HG03521 (cell line): Measurements from ENCODE around the gene EHMT1.
A peak's percentile ranks its signal among the peaks of the same experiment; 100 is the strongest.
"Not testable (repeated sequence)": the region's sequence is repeated elsewhere in the genome, so short reads cannot be mapped to it uniquely, and the experiment has no call there.

ENCODE experiments used
- ATAC-seq: cut with Tn5 transposase; IDR thresholded peaks from one replicate; pipeline ENCODE4 v1.9.1; 2021; ENCODE audit warnings: mild to moderate bottlenecking, moderate library complexity; ENCODE audit not compliant: unreplicated experiment

Gene EHMT1

DNA sequence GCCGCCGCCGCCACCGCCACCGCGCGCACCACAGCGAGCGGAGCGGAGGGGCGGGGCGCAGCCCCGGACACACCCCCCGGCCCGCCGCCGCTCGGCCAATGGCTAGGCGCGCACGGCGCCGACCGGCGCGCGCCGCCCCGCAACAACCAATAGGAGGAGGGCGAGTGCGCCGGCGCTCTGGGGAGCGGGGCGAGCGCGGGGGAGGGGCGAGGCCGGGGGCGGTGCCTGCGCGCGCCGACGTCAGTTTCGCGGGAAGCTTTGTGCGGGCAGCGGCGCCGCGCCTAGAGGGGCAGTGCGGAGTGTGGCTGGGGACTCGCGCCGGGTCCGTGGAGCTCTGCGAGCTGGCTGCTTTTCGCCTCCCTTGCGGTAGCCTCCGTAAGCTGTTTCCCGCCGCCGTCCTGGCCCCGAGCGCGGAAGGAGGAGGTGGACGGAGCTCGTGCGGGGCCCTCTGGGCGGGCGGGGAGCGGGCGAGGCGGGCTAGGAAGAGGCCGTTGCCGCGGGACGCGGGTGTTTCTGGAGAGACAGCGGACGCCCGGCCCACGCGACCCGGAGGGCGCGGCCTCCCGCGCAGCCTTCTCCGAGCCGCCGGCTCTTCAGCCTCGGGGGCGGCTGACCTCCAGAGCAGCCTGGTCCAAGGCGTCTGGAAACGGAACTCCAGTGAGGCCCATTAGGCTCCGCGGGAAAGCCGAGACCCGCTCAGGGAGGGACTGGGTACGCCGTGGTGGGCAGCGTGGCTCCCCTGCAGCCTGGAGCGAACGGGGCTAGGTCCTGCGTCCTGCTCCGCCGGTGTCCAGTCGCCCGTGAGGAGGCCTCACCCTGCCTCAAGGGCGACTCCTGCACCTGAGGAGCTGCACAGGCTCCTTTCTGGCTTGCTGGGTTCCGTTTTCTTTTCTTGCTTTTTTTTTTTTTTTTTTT, 28.1 kb upstream of the EHMT1 start, which contains the start of gene ZMYND19:
TSS of gene ZMYND19 (minus strand) at position 44 of the 915 bp plus-strand sequence. CDS start 249 bp downstream, outside the sequence.
- ATAC-seq = peak; percentile 87

DNA sequence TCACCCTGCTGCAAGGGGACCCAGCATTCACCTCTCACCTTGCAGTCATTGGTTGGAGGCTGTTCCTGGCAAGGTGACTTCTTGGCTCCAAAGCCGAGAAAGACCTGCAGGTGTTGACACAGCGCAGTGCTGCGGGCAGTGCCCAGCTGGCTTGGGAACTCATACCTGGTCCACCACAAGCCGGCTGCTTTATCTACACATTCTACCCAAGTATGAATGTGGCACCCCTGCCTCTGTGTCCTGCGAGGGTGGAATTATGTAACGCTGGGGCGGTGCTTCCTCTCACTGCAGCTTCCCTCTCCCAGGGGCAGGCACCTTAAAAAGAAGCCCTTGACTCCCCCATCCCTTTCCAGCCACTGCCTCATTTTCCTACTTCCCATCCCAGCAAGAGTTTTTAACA, 26.0 kb upstream of the EHMT1 start:
- ATAC-seq = no peak

DNA sequence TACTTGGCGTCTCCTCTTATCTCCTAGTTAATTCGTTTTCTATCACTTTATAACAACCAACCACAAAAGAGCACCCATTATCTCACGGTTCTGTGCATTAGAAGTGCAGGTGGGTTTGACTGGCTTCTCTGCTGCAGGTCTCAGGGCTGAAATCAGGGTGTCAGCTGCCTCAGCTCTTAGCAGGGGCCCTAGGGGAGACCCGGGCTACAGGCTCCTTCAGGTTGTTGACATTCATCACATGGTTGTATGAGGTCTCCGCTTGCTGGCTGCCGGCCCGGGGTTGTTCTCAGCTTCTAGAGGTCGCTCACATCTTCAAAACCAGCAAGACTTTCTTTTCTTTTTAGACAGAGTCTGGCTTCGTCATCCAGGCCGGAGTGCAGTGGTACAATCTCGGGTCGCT, 25.6 kb upstream of the EHMT1 start:
- ATAC-seq = no peak

DNA sequence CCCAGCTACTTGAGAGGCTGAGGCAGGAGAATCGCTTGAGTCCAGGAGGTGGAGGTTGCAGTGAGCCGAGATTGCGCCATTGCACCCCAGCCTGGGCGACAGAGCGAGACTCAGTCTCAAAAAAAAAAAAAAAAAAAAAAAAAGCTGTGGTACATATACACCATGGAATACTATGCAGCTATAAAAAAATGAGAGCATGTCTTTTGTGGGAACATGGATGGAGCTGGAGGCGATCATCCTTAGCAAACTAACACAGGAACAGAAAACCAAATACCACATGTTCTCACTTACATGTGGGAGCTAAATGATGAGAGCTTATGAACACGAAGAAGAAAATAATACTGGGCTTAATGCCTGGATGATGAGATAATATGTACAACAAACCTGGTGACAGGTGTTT, 22.2 kb upstream of the EHMT1 start:
- ATAC-seq = not testable (repeated sequence)

DNA sequence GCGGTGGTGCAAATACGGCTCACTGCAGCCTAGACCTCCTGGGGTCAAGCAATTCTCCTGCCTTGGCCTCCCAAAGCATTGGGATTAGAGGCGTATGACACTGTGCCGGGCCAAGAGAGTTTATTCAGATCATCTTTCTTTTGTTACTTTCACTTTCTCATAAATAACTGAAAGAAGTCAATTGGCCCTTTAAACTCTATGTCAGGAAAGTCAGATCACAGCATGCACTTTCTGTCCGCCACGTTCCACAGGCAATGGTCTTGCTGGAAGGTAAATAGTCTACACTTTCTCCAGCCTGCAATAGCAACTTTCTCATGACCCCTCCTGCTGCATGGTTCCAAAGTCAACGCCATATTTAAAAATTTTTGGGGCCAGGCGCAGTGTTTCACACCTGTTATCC, 19.9 kb upstream of the EHMT1 start:
- no peak for ATAC-seq

DNA sequence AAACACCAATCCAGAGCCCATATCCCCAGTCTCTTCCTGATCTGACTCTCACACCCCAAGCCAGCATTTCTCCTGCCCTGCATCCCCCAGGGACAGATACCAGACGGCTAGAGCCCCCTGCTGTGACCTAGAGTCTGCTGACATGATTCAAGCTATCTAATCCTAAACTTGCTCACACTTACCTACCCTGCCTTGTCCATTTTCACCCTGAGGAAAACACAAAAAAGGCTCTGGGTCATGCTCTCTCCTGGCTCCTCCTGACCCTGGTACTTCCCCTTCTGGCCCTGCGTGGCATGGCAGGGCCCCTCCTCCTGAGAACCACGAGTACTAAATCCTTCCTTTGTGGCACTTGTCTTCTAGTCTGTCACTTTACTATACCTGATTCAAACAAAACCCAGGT, 16.1 kb upstream of the EHMT1 start:
- ATAC-seq = no peak

DNA sequence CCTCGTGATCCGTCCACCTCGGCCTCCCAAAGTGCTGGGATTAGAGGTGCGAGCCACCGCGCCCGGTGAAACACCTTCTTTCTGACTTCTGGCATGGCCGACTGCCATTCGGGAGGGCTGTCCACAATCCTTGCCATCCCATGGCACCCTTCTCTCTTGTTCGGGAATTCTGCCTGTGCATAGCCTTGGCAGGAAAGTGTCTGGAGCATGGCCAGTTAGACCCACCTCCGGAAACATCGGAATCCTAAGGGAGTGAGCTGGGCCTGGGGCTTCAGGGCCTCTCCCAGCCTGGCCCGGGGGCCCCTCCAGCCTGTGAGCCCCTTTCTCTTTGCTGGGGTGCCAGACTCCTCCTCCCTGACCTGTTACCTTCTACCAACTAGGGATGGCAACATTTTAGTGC, 14.9 kb upstream of the EHMT1 start:
- ATAC-seq = no peak

DNA sequence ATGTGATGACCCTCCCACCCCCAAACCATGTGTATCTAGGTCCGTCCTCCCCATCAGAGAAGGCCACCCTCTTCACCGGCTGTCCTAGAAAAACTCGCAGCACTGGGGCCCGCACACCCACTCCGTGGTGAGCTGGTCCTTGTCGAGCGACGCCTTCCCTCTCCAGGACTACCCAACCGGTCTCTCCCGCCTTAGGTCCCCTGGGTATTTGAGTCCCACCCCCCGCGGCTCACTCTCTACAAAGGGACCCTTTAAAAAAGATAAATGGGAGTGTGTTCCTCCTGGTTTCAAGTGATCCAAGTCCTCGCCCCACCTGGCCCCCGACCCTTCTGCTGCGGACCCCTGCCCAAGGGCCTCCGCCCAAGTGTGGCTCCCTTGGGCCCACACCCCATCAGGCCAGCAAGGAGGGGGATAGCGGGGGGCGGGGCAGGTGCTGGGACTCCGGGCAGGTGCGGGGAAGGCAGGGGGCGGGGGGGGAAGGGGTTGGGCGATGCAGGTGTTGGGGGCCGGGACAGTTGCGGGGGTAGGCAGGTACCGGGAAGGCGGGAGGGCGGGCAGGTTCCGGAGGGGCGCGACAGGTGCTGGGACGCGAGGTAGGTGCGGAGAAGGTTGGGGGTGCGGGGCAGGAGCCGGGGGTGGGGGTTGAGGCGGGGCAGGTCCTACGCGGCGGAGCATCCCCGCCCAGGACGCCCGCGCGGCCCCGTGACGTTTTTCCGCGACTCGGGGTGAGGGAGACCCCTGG, 14.3 kb upstream of the EHMT1 start:
- ATAC-seq = no peak

DNA sequence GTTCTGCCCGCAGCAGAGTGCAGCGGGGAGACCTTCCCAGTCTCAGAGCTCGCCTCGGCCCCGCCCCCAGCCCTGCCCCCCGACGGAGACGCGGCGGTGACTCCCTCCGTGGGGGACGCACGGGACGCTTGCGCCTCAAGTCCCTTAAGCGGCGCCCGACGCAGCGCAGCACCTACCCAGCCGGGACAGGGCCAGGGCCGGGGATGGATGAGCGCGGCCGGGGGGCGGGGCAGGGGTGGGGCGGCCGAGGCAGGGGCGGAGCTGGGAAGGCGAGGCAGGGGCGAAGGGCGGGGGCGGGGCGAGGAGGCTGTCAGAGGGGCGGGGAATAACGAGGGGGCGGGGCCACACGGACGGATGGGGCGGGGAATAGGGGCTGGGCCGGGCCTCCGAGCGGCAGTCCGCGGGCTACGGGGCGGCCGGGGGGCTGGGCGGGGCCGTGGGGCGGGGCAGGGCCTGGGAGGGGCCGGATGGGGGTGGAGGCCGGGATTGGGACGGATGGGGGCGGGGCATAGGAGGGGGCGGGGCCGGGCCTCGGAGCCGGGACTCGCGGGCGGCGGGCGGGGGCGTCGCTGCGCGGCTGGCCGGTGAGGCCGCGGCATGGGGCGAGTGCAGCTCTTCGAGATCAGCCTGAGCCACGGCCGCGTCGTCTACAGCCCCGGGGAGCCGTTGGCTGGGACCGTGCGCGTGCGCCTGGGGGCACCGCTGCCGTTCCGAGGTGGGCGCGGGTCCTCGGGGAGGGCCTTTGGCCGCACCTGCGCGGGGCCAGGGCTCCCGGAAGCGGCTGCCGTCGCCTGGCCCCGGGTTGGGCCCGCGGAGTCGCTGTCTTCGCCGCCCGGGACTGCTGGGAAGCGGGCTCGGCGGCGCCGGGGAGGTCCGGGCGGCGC, 13.4 kb upstream of the EHMT1 start, which contains the start of gene ARRDC1:
TSS of gene ARRDC1 (plus strand) at position 566 of the 884 bp plus-strand sequence. CDS start at position 598, 32 bp downstream.
- peak; percentile 78 for ATAC-seq

DNA sequence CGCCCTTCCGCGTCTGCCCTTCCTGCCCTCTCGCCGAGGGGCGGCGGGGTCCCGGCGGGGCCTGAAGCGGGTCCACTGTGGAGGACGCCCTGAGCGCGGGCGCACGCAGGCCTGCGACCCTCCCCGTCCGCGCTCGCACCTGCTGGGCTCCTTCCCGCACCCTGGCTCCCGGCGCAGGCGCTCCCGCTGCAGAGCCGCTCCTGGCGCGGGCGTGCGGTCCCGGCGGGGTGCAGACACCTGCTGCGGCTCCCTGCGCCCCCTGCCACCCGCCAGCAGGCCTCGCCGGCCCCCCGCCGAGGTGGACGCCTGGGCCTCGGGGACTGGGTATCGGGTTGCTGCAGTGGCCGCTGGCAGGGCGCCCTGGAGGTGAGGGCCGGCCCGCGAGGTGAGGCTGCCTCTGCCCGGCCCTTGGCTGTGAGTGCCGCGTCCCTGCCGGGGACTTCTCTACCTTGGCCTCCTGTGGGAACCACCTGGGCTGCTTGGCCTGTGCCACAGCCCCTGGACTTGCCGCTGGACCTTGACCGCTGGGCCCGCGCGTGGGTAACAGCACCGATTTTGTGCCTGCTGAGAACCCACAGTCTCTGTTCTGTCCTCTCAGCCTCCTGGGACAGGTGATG, 12.7 kb upstream of the EHMT1 start:
- ATAC-seq = no peak

DNA sequence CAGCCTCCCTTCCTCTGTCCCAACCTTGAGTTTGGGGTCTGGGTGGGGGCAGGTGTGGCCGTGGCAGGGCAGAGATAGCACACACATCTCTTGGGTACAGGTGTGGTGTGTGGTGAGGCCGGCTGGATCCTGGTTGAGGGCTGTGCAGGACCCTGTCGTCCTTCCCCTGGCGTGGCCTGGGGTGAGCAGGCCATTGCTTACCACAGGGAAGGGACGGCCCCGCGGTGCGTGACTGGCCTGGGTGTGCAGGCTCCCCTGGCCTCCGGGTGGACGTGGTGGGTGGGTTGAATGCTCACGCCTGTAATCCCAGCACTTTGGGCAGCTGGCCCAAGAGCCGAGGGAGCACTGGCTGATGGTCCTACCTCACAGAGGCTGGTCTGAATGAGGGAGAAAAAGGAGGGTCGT, 12.1 kb upstream of the EHMT1 start:
- no peak for ATAC-seq

DNA sequence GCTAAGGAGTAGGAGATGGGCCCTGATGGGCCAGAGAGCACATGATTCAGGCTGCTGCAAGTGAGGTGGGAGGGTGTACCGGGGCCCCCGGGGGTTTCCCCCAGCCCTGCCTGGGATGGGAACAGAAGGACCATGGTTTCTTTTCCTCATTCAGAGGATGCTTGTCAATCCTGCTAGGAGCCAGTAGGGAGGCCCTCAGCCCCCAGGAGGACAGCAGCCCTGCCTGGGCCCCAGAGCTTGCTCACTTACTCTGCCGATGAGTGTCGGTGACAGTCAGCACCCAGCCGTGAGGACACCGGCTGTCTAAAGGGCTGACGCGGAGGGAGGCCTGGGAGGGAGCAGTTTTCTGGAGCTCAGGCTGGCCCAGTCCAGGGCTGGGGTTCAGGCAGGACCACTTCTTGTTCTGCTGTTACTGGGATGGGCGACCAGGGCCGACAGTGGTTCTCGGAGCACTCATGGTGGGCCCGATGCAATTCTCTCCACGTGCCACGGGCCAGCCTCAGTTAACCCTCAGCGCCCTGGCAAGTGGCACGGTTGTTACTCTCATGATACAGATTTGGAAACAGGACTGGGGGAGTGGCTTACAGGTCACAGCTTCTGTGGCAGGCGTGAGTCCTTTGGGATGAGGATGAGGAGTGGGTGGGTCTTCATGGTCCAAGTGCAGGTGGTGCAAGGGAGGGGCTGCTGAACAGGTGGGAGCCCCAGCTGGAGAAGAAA, 11.5 kb upstream of the EHMT1 start:
- no peak for ATAC-seq

DNA sequence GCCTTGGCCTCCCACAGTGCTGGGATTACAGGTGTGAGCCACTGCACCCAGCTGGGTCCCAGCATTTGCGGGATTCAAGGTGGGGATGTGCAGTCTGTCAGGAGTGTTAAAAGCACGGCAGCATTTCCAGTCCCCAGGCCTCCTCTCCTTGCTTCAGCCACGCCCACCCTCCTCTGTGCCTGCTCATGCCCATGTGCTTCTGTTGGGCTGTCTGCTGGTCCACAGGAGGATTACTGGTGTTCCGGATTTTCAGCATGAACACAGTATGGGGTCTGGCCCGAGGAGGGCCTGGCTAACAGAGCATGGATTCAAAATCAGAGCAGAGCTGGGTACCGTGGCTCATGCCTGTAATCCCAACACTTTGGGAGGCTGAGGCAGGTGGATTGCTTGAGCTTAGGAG, 7.9 kb upstream of the EHMT1 start:
- ATAC-seq = no peak

DNA sequence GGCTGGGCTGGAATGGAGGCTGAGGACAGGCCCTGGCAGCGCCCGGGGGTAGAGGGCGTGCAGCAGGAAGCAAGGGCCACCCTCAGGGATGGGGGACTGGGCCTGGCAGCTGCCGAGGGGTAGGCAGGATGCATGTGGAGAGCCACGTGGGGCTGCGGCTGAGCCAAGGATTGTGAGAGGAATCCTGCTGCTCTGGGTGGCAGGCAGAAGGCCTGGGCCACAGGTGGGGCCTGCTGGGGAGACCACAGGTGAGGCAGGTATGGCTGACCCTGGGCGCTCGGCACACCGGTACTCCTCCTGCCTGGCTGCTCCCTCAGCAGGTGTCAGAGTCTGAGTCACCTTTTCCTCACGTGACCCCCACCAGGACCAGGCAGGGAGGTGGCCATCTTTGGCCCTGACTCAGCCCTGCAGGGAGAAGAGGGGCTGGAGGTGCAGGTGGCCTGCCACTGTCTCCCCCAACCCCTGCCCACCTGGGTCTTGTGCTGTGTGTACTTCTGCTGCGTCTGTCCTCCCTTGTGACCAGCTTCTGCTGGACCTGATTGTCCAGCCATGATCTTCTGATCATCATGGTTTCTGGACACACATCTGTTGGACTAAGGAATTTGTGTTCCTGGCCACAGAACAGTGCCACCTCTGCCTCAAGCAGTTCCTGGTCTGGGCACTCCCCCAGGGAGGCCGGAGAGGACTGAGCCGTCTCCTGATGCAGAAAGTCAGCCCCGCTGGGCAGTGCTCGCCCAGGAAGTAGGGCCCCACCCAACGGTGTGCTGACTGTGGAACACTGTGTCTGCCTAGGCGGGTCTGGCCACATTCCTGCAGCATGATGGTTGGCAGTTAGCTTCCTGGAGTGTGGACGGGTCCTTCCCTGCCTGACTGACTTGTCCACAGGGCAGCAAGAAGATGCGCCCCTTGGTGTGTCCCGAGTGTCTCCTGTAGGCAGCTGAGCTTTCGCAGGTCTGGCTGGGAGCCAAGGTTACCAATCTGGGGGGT, 6.9 kb upstream of the EHMT1 start:
- no peak for ATAC-seq

DNA sequence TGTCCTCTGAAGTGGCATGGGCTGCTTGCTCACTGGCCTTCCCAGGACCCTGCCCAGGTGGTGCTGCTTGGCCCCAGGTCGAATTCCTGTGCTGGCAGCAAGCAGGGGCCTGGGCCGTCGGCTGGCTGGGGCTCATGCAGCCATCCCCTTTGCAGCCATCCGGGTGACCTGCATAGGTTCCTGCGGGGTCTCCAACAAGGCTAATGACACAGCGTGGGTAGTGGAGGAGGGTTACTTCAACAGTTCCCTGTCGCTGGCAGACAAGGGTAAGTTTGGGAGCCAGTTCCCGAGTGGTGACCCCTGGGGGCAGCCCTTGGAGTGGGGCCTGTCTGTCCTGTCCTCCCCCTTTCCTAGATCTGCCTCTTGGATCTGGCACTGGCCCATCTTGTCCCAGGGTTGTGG, 6.1 kb upstream of the EHMT1 start:
- no peak for ATAC-seq

DNA sequence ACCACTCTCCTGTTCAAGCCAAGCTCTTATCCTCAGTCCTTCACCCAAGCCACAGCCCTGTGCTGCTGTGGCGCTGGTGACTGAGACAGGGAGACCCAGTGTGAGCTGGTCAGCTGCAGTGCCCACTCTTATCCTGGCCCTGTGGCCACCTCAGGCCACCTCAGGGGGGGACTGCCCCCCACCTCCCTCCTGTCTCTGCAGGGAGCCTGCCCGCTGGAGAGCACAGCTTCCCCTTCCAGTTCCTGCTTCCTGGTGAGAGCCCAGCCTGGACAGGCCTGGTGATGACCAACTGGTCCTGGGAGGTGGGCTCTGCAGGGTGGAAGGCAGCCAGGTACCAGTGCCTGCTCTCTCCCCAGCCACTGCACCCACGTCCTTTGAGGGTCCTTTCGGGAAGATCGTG, 5.5 kb upstream of the EHMT1 start:
- no peak for ATAC-seq

DNA sequence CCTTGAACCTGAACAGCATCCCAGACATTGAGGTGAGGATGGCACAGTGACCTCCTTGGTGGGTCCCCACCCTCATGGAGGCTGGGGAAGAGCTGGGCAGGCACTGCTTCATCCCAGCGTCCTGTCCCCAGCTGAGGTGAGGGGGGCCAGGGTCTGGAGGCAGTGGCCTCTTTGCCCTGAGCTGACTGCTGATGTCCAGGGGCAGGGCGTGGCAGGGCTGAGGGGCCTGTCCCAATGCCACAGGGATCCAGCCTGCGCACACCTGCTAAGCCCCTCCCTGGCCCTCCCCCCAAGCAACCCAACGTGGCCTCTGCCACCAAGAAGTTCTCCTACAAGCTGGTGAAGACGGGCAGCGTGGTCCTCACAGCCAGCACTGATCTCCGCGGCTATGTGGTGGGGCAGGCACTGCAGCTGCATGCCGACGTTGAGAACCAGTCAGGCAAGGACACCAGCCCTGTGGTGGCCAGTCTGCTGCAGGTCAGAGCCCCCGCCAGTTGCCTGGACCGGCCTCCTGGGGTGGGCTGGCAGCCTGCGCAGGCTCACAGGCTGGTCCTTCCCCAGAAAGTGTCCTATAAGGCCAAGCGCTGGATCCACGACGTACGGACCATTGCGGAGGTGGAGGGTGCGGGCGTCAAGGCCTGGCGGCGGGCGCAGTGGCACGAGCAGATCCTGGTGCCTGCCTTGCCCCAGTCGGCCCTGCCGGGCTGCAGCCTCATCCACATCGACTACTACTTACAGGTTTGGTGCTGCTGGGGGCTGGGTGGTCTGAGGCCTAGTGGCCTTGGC, 4.9 kb upstream of the EHMT1 start:
- no peak for ATAC-seq
